K562 (cell line): ENCODE results near the gene SSH3. TPM values are rescaled to one million over a fixed set of nuclear protein-coding genes. Genes with fewer than 3 reads are reported as not detected.

ENCODE experiments used
- ATF1 ChIP-seq, 2 experiments: fragments of 450-650 bp in 1 of 2; IDR thresholded peaks; 2 replicates each; pipeline ENCODE4 v1.6.1; 2016; ENCODE audit warnings: missing compliant biosample characterization in 1 of 2, missing genetic modification characterization in 1 of 2
- CHCHD3 ChIP-seq: fragments of 250-450 bp; sonication (Bioruptor Pico); IDR thresholded peaks from 2 replicates; pipeline ENCODE4 v2.1.2; 2022; ENCODE audit warnings: mild to moderate bottlenecking
- NR2C2 ChIP-seq, 2 experiments: fragments of 200-800 bp in 1 of 2; sonication (Bioruptor generic) in 1 of 2; sonication (generic) in 1 of 2; formaldehyde crosslinking in 1 of 2; IDR thresholded peaks; 2 replicates each; pipeline versions ENCODE4 v1.6.1 to v1.8.0; 2016 to 2022; ENCODE audit warnings: mild to moderate bottlenecking in 1 of 2, missing compliant biosample characterization in 1 of 2, missing genetic modification characterization in 1 of 2, missing genetic modification reagents in 1 of 2
- NR2F6 ChIP-seq: fragments of 450-650 bp; formaldehyde crosslinking; IDR thresholded peaks from 2 replicates; pipeline ENCODE4 v1.4.0; 2020; ENCODE audit warnings: mild to moderate bottlenecking
- PHTF2 ChIP-seq: fragments of 250-450 bp; sonication (Bioruptor Pico); IDR thresholded peaks from 2 replicates; pipeline ENCODE4 v1.5.0; 2021; ENCODE audit warnings: mild to moderate bottlenecking
- SMARCB1 ChIP-seq: IDR thresholded peaks from 2 replicates; pipeline ENCODE4 v1.6.1; 2011; ENCODE audit warnings: improper control_type of control experiment, low read depth; ENCODE audit not compliant: insufficient read length
- SNIP1 ChIP-seq: fragments of 450-650 bp; IDR thresholded peaks from 2 replicates; pipeline ENCODE4 v1.7.1; 2017; ENCODE audit warnings: low read depth, mild to moderate bottlenecking
- ZBTB1 ChIP-seq: sonication (generic); formaldehyde crosslinking; IDR thresholded peaks from 2 replicates; pipeline ENCODE4 v1.8.1; 2023; ENCODE audit warnings: missing genetic modification reagents, low read depth, mild to moderate bottlenecking, borderline replicate concordance
- ZFP30 ChIP-seq: fragments of 250-450 bp; sonication (Bioruptor Pico); IDR thresholded peaks from 2 replicates; pipeline ENCODE4 v1.8.0; 2022; ENCODE audit warnings: moderate library complexity, mild to moderate bottlenecking, inconsistent platforms, borderline replicate concordance
- ZNF324 ChIP-seq: fragments of 250-450 bp; sonication (Bioruptor Pico); IDR thresholded peaks from 2 replicates; pipeline ENCODE4 v1.4.0; 2020; ENCODE audit warnings: mild to moderate bottlenecking
- ZNF717 ChIP-seq: fragments of 250-450 bp; sonication (Bioruptor Pico); IDR thresholded peaks from 2 replicates; pipeline ENCODE4 v1.5.0; 2021
- polyA plus RNA-seq, 8 experiments: library from polyadenylated mRNA; depleted of rRNA in 4 of 8; stranded (reverse) in 5 of 8; unstranded in 3 of 8; fragments of >200 nt; fragmentation: Nextera tagmentation in 2 of 8; fragmentation: Illumina TruSeq in 1 of 8; extraction: Ambion mirVana in 2 of 8; extraction: Trizol in 1 of 8; gene quantifications; 2 replicates each; pipeline versions ENCODE4 v1.2.1 to v1.2.3, GENCODE V29; 2011 to 2014; ENCODE audit warnings: inconsistent platforms in 1 of 8, missing spikeins in 1 of 8
- total RNA-seq, 7 experiments: library from RNA; depleted of rRNA in 6 of 7; stranded (reverse); fragments of >200 nt in 6 of 7; fragmentation: Illumina TruSeq in 2 of 7; extraction: Trizol in 2 of 7; gene quantifications; 2 replicates each; pipeline versions ENCODE4 v1.2.1 to v1.2.3, GENCODE V29; 2011 to 2021; ENCODE audit warnings: low replicate concordance in 1 of 7
- TF ChIP-seq, protein P1 (sequence below): fragments of 250-450 bp; sonication (Bioruptor Pico); IDR thresholded peaks from 2 replicates; pipeline ENCODE4 v1.5.0; 2021; ENCODE audit warnings: mild to moderate bottlenecking, borderline replicate concordance
- TF ChIP-seq, protein P2 (sequence below), 2 experiments: fragments of 450-650 bp; formaldehyde crosslinking in 1 of 2; IDR thresholded peaks; 2 replicates each; pipeline versions ENCODE4 v1.4.0 to v1.6.1; 2014 to 2020; ENCODE audit warnings: mild to moderate bottlenecking in 2 of 2, borderline replicate concordance in 1 of 2, low read depth in 1 of 2
- TF ChIP-seq, protein P3 (sequence below), 2 experiments: fragments of 450-650 bp; conservative IDR thresholded peaks; 2 replicates each; pipeline ENCODE4 v1.6.1; 2017; ENCODE audit warnings: mild to moderate bottlenecking in 2 of 2, moderate library complexity in 2 of 2

Gene SSH3
- total and polyA plus RNA-seq, 9 of the 15 experiments (the other 6 are each of a cell fraction or from before 2014, with no cell fraction given): 0.07 to 1.0 (median 0.24) TPM; not detected in 3

DNA sequence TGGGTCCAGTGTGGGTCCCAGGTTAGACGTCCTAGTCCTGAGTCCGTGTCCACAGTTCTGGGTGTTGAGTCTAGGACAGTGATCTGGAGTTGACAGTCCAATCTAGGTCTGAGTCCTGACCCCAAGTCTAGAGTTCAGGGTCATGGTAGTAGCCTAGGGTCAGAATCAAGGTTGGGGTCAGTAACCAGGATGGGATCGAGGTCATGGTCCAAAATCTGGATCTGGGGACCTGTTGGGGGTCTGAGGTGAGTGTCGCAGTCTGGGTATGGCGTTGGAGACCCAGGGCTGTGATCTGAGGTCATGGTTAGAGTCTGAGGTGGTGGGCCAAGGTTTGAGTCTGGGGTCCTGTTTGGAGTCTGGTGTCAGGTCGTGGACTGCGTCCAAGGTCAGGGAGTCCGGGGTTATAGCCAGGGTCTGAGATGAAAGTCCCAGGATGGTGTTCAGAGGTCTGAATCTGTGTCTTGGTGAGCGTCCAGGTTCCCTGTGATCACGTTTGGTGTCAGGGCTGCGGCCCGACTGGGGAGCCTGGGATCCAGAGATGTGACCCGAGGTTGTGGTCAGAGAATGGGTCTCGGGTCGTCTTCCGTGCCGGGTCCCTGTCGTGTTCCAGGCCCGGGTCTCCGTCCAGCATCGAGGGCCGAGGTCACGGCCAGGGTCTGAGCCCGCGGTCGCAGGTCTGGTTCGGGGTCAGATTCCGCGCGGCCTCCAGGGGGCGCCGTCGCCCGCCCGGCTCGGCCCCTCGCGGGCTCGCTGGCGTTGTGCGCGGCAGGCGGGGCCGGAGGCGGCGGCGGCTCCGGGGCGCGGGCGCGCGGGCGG is 37.5 kb upstream of the SSH3 start (continued):
- TF ChIP-seq, protein P1, sequence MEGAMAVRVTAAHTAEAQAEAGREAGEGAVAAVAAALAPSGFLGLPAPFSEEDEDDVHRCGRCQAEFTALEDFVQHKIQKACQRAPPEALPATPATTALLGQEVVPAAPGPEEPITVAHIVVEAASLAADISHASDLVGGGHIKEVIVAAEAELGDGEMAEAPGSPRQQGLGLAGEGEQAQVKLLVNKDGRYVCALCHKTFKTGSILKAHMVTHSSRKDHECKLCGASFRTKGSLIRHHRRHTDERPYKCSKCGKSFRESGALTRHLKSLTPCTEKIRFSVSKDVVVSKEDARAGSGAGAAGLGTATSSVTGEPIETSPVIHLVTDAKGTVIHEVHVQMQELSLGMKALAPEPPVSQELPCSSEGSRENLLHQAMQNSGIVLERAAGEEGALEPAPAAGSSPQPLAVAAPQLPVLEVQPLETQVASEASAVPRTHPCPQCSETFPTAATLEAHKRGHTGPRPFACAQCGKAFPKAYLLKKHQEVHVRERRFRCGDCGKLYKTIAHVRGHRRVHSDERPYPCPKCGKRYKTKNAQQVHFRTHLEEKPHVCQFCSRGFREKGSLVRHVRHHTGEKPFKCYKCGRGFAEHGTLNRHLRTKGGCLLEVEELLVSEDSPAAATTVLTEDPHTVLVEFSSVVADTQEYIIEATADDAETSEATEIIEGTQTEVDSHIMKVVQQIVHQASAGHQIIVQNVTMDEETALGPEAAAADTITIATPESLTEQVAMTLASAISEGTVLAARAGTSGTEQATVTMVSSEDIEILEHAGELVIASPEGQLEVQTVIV (CRISPR knock-in tag): no peak
- TF ChIP-seq ZNF717 (CRISPR knock-in tag): no peak
- TF ChIP-seq ZFP30 (CRISPR knock-in tag): no peak
- no peak for TF ChIP-seq NR2F6 (CRISPR knock-in tag)
- 0 out of 2 replicates have a peak, but pooled peaks have one; percentile 28 for TF ChIP-seq NR2C2 (CRISPR knock-in tag; IDR thresholded peaks at IDR 0.05)
- TF ChIP-seq NR2C2 (tag; IDR thresholded peaks at IDR 0.05): peak; percentile 77
- TF ChIP-seq SMARCB1: no peak
- TF ChIP-seq ZBTB1 (CRISPR knock-in tag): no peak
- TF ChIP-seq PHTF2 (CRISPR knock-in tag): no peak
- TF ChIP-seq, protein P2, sequence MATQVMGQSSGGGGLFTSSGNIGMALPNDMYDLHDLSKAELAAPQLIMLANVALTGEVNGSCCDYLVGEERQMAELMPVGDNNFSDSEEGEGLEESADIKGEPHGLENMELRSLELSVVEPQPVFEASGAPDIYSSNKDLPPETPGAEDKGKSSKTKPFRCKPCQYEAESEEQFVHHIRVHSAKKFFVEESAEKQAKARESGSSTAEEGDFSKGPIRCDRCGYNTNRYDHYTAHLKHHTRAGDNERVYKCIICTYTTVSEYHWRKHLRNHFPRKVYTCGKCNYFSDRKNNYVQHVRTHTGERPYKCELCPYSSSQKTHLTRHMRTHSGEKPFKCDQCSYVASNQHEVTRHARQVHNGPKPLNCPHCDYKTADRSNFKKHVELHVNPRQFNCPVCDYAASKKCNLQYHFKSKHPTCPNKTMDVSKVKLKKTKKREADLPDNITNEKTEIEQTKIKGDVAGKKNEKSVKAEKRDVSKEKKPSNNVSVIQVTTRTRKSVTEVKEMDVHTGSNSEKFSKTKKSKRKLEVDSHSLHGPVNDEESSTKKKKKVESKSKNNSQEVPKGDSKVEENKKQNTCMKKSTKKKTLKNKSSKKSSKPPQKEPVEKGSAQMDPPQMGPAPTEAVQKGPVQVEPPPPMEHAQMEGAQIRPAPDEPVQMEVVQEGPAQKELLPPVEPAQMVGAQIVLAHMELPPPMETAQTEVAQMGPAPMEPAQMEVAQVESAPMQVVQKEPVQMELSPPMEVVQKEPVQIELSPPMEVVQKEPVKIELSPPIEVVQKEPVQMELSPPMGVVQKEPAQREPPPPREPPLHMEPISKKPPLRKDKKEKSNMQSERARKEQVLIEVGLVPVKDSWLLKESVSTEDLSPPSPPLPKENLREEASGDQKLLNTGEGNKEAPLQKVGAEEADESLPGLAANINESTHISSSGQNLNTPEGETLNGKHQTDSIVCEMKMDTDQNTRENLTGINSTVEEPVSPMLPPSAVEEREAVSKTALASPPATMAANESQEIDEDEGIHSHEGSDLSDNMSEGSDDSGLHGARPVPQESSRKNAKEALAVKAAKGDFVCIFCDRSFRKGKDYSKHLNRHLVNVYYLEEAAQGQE (IDR thresholded peaks at IDR 0.05; ENCODE audit: borderline replicate concordance): peak; percentile 58; the same call in 1 of the 2 replicates
- TF ChIP-seq, protein P2 (CRISPR knock-in tag; IDR thresholded peaks at IDR 0.05; ENCODE audit: low read depth): no peak
- TF ChIP-seq ATF1 (CRISPR knock-in tag; IDR thresholded peaks at IDR 0.05): no peak
- TF ChIP-seq ATF1 (tag; IDR thresholded peaks at IDR 0.05): no peak
- no peak for TF ChIP-seq SNIP1
- TF ChIP-seq CHCHD3 (CRISPR knock-in tag): no peak
- TF ChIP-seq, protein P3, sequence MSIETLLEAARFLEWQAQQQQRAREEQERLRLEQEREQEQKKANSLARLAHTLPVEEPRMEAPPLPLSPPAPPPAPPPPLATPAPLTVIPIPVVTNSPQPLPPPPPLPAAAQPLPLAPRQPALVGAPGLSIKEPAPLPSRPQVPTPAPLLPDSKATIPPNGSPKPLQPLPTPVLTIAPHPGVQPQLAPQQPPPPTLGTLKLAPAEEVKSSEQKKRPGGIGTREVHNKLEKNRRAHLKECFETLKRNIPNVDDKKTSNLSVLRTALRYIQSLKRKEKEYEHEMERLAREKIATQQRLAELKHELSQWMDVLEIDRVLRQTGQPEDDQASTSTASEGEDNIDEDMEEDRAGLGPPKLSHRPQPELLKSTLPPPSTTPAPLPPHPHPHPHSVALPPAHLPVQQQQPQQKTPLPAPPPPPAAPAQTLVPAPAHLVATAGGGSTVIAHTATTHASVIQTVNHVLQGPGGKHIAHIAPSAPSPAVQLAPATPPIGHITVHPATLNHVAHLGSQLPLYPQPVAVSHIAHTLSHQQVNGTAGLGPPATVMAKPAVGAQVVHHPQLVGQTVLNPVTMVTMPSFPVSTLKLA (conservative IDR thresholded peaks at IDR 0.05): no peak
- TF ChIP-seq ZNF324 (CRISPR knock-in tag): no peak
